Medulla oblongata (tissue), 1 donor: ENCODE results near the gene GTF2A1.

Experiments
- DNase-seq: peaks from one replicate; pipeline ENCODE4 v3.0.0-alpha.2; 2015; ENCODE audit errors: extremely low spot score

Gene GTF2A1

DNA sequence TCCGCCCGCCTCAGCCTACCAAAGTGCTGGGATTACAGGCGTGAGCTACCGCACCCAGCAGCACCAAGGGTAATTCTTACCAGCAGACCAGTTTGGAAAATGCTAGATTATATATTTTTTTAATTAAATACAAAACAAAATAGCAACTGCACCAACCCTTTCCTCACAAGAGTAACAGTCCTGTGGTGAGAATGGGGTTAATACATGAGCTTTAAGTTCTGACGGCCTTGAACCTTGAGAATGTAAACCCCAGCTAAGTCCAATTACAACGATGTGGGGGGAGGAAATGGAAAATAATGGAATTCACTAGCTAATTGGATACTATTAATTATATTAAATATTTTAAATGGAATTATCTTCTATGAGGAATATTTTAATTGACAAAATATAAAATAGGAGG is 82.3 kb downstream of the GTF2A1 start:
- DNase-seq: no peak

DNA sequence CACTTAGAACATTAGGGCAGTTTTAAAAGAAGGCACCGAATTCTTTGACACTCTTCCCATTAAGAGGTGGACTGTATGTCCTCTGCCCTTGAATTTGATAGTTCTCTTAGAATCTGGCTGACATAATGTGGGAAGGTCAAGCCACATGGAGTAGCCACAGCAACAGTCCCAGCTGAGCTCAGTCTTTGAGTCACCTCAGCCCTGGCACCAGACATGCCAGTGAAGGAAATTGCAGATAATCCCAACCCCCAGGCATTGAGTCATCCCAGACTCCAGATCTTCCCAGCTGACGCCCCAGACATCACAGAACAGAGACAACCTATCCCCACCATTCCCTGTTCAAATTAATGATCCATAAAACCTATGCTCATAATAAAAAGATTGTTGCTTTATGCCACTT is 83.4 kb downstream of the GTF2A1 start:
- no peak for DNase-seq

DNA sequence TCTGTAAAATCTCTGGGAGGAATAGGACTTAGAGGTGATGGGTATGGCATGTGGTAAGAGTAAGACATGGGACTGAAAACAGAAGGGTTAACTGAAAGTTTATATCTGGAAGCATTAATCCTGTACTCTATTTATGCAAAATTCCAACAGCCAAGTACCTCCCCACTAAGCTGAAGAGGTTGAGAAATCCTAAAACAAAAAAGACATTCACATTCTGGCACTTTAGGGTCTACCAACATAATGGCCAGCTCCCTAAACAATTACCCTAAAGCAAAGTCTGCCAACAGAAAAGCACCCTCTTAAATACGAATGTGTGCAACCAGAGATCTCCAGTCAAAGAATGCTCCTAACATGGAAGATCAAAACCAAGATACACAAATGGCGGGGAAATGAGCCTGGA is 87.4 kb downstream of the GTF2A1 start:
- DNase-seq: no peak

DNA sequence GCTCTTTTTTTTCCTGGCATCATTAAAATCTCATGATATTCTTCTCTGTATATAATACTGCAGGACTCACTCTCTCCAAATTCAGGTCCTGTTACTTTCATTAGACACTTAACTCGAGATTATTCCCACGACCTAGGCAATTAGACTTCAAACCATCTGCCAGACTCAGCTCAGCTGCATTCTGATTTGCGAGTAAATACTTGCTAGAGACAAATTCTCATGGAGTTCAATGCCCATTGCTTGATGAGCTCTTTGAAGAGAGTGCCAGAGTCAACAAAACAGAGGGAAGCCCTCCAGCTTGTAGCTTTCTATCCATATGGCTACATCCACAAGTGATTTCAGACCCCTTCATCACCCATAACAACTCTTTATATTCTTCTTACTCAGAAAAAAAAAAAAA is 88.3 kb downstream of the GTF2A1 start:
- DNase-seq: no peak

DNA sequence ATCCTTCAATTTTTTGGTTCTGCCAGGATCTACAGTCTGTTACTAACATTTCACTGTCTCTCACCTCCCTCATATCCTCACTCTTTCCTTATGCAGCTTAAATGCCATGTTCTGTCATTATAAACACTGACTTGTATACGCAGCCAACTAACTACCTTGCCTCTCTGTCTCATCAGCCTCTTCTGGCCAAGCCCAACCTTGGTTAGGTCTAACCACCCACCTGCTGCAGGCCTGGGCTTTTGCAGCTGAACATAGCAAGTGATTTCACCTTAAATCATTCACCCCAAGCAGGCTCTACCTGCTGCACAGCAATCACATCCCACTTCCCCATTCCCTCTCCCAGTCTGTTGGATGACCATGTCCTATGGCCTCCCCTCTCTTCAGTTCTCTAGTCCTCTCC is 91.5 kb downstream of the GTF2A1 start:
- DNase-seq: no peak

DNA sequence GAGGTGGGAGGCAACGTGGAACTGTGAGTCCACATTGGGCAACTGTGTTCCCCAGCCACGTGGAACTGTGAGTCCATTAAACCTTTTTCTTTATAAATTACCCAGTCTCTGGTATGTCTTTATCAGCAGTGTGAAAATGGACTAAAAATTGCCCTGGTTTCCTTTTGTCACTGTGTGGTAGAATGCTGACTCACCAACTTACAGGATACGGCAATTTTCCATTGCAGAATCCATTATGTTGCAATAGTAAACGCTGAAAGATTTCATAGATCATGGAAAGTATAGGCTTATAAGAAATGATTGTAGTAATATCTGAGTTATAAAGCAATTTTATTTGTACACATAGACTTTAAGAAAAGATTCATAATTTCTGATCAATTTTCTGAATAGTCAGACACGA is 93.0 kb downstream of the GTF2A1 start:
- DNase-seq: no peak

DNA sequence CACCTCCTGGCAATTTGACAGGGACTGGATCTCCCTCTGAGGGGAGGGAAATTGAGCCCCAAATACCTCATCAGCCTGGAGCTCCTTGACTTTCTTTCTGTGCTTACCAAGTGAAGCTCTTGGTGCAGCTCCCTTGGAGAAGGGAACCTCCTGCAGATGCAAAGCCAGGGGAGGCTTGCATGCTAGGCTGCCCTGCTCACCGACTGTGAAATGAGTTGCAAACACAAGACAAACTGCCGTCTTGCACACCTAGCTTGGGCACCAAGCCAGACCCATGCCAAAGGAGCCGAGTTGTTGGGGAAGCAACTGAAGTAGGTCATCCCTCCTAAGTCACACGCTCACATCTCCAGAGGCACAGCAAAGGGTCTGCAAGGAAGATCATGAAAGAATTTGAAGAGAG is 95.2 kb downstream of the GTF2A1 start:
- no peak for DNase-seq
